Endothelial cell of umbilical vein (primary cell): ENCODE measurements around the gene FBXO45.

Experiments
- CTCF ChIP-seq, 2 donors: IDR thresholded peaks; 1 replicate in 1 of 2; 2 replicates in 1 of 2; pipeline ENCODE4 v1.5.1; 2011; ENCODE audit warnings: low read length in 2 of 2, mild to moderate bottlenecking in 2 of 2, moderate library complexity in 2 of 2, control low read depth in 1 of 2, inconsistent platforms in 1 of 2, low read depth in 1 of 2; ENCODE audit not compliant: insufficient read depth in 1 of 2; ENCODE audit errors: extremely low read depth in 1 of 2
- EZH2 ChIP-seq: IDR thresholded peaks from 2 replicates; pipeline ENCODE4 v1.6.1; 2012; ENCODE audit warnings: borderline replicate concordance, low read depth, mild to moderate bottlenecking, moderate library complexity, low read length, inconsistent platforms; ENCODE audit not compliant: severe bottlenecking
- FOS ChIP-seq: IDR thresholded peaks from 2 replicates; pipeline ENCODE4 v1.6.1; 2011; ENCODE audit warnings: mild to moderate bottlenecking, low read length, moderate library complexity, borderline replicate concordance; ENCODE audit not compliant: insufficient read depth
- GATA2 ChIP-seq: IDR thresholded peaks from 2 replicates; pipeline ENCODE4 v1.7.0; 2011; ENCODE audit warnings: low read depth, mild to moderate bottlenecking, moderate library complexity, mixed read lengths, low read length; ENCODE audit not compliant: insufficient read length, insufficient read depth
- JUN ChIP-seq: IDR thresholded peaks from 2 replicates; pipeline ENCODE4 v1.6.1; 2011; ENCODE audit warnings: borderline replicate concordance, low read depth; ENCODE audit not compliant: insufficient read length, insufficient read depth
- MAX ChIP-seq: IDR thresholded peaks from 2 replicates; pipeline ENCODE4 v1.6.1; 2011; ENCODE audit not compliant: insufficient read depth, insufficient read length
- POLR2A ChIP-seq: IDR thresholded peaks from 2 replicates; pipeline ENCODE4 v1.6.1; 2012; ENCODE audit warnings: low read depth, mild to moderate bottlenecking, control low read depth, low read length
- POLR2AphosphoS5 ChIP-seq: IDR thresholded peaks from 2 replicates; pipeline ENCODE4 v1.6.1; 2012; ENCODE audit warnings: low read depth, mild to moderate bottlenecking, control low read depth, low read length, moderate library complexity; ENCODE audit not compliant: insufficient read depth

- TF ChIP-seq POLR2A: no peak
- no peak for TF ChIP-seq EZH2
- no peak for TF ChIP-seq CTCF (IDR thresholded peaks at IDR 0.05; ENCODE audit: extremely low read depth in 1 of 2, insufficient read depth in 1 of 2, low read depth in 1 of 2, low read length in 2 of 2)
- no peak for TF ChIP-seq POLR2AphosphoS5
- no peak for TF ChIP-seq MAX
- no peak for TF ChIP-seq JUN
- no peak for TF ChIP-seq FOS
- no peak for TF ChIP-seq GATA2
These were observed 600 bp downstream of the FBXO45 start for GRCh38 chr3:196569003-196569516.
